GM19023 (cell line): Measurements from ENCODE around the gene GPR148.
A peak's percentile ranks its signal among the peaks of the same experiment; 100 is the strongest.
"Not testable (repeated sequence)": the region's sequence is repeated elsewhere in the genome, so short reads cannot be mapped to it uniquely, and the experiment has no call there.

Experiments used
- ATAC-seq: cut with Tn5 transposase; IDR thresholded peaks from one replicate; pipeline ENCODE4 v1.9.1; 2021; ENCODE audit warnings: mild to moderate bottlenecking, moderate library complexity; ENCODE audit not compliant: unreplicated experiment

The GPR148 gene

DNA sequence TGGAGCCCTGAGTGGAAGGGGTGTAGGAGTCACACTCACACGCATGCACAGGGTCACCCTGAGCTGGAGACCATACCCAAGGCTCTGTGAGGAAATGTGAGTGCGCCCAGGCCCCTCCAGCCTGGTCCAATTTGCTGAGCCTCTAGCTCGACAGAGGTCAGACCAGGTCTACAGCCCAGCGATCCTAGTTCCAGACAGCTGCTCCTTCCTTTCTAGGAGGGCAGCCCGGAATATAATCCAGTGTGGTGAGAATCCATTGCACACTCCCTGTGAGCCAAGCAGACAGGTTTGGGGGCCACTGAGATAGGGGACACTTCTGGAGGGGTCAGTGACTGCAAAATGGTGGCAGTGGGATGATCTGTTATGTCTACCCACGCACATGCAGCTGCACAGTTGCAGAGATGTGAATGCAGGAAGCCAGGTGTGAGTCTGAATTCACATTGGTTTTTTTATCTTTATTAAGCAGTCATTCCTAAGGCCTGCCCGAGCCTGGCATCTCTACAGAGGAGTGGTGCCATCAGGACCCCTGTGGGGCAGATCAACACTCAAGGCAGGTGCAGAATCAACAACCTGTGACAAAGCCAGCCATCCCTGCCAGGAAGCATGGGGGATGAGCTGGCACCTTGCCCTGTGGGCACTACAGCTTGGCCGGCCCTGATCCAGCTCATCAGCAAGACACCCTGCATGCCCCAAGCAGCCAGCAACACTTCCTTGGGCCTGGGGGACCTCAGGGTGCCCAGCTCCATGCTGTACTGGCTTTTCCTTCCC, at the start of gene GPR148:
Gene GPR148 (plus strand): TSS at position 522 of the 768 bp plus-strand sequence. CDS start 82 bp downstream, at position 604.
- no peak for ATAC-seq

DNA sequence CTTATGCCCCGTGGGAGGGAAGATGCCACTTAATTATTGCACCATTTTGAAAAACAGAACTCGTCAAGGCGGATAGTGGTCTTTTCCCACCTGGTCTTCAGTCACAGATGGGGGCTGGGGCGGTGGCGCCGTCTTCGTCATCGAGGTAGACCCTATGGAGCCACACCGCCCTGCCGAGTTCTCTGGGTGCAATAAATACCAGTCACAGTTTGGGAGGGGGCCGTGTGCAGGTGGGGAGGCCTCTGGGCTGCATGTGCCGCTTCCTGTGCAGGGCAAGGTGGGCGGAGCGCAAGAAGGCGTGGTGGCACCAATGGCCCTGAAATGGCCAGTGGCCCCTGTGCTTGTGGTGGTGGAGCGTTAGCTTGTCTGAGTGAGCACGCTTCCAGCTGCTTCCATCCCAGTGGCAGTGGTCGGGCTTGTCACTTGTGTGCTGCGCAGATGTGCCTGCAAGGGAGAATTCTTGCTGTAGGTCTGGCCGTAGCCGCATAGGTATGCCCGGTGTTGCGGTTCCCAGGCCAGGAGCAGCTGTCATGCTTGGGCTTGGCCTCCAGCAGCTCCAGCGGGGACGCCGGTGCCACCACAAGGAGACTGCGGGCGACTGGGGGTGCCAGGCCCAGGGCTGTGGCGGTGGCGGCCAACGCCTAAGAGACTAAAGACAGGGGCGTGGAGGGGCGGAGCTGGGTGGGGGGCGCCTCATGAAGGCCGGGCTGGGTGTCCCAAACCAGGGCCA, 36.7 kb upstream of the GPR148 start:
- ATAC-seq = peak; percentile 45

DNA sequence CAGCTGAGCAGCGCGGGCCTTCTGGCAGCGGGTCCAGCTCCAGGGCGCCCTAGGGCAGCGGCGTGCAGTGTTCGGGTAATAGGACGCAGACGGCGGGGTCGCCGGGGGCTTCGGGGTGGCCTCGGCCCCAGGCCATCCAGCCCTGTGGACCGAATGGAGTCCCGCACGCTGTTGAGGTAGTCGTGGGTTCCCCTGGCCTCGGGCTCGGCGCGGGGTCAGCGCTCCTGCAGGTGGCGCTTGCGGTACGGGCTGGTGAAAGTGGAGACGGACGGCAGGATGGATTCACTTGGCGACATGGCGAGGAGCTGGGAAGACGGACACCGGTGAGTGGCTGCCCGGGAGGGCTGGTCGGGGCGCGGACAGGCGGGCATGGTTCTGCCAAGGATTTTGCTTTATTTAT, 35.4 kb upstream of the GPR148 start:
- ATAC-seq = not testable (repeated sequence)

DNA sequence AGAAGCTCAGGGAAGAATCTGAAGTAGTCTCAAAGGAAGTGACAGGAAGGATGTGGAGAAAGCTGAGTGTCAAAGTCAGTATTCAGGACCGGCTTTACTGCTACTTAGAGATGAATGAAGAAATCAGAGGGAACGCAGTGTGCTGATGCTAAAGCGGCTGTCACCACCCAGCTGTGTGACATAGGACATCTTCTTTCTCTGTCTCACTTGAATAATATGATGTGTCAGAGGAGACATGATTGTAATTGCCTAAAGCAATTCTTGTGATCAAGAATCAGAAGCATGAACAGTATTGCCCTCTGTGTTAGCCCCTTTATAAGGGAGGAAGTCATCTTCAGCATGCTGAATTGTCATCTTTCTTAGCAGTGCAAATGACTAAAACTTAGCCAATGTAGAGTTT, 25.6 kb upstream of the GPR148 start:
- ATAC-seq = not testable (repeated sequence)

- not testable (repeated sequence) for ATAC-seq
Measured at GRCh38 chr2:130714795-130715194, 14.1 kb upstream of the GPR148 start.

DNA sequence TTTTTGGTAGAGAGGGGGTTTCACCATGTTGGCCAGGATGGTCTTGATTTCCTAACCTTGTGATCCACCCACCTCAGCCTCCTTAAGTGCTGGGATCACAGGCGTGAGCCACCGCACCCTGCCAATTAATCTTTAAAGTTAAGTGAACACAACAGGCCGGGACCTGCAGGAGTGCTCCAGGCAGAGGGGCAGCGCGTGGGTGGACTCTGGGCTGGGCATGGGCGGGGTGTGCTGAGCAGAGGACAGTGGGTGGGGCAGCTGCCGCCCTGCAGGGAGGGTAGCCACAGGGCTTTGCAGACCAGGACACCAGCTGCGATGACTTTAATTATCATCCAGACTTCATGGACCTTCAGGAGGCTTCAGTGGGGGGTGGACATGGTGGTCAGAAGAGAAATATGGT, 8.8 kb upstream of the GPR148 start:
- no peak for ATAC-seq

- no peak for ATAC-seq
Measured at GRCh38 chr2:130720528-130720927, 8.3 kb upstream of the GPR148 start.

- no peak for ATAC-seq
Measured at GRCh38 chr2:130724455-130724854, 4.4 kb upstream of the GPR148 start.

DNA sequence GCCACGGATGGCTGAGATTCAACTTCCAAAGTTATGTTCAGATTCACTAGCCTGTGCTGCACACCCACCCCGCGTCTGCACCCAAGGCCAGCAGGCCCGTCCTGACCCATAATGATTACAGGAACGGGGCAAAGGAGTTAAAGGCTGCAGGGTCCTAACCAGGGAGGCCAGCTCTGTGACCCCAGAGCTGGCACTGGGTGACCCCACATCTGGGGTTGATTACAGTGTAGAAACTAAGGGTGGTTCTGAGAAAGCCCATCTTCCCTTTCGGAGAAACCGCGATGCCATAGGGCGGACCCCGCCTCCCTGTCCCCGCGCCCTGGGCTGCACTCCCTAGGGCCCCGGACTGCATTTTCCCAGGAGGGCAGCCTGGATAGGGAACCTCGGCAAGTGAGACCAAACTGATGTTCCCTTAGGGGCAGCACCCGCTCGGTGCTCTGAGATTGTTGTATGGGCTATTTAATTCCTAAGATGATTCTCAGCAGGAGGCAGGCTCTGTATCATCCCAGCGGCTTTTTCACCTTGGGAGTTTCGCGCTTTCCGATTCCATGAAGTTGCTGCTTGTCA, 2.2 kb upstream of the GPR148 start:
- ATAC-seq = no peak

GRCh38 chr2:130727286-130727924, 1.5 kb upstream of the GPR148 start:
- ATAC-seq = peak; percentile 97

DNA sequence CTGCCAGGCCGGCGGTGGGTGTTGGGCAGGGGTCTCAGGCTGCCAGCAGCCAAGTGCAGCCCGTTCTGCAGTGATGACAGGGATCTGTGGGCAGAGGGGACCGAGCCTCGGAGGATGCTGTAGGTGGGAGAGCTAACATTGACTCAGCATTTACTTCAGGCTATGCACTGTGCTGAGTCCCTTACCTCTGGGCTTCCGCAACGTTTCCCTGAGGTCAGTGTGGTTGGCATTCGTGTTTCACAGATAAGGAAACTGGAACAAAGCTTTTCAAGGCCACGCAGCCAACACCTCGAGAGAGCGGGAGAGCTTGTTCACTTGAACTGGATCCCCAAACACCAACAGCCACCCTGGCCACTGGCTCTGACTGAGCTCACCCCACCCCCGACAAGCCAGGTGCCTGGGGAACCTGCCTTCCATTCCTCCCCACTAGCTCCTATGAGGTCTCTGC, 839 bp upstream of the GPR148 start:
- no peak for ATAC-seq

- ATAC-seq = no peak
Measured at GRCh38 chr2:130729322-130730299, 741 bp downstream of the GPR148 start.

DNA sequence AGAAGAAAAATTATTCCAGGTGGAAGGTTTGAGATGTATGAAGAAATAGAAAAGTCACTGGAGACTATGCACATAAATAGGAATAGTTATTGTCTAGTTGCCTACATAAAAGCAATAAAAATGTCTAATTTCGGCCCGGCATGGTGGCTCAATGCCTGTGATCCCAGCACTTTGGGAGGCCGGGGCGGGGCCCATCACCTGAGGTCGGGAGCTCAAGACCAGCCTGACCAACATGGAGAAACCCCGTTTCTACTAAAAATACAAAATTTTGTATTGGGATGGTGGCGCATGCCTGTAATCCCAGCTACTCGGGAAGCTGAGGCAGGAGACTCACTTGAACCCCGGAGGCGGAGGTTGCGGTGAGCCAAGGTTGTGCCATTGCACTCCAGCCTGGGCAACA, 3.4 kb downstream of the GPR148 start:
- ATAC-seq = not testable (repeated sequence)

GRCh38 chr2:130735200-130735599, 6.3 kb downstream of the GPR148 start:
- ATAC-seq = no peak

DNA sequence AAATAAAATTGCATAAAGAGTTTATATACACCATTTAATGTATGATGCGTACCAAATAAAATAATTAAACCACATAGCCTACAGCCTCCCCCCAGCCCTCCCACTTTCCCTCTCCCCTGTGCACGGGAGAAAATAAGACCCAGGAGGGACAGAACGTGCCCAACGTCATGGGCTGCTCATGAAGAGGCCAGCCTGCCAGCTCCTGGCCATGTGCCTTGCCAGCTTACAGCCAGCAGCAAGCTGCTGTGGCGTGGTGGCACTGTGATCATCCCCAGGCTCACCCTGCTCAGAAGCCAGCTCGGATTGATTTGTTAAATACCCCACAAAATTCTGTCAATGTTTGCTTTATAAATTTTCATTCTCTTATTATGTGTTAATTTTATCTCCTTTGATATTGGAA, 7.6 kb downstream of the GPR148 start:
- no peak for ATAC-seq

GRCh38 chr2:130737592-130737991, 8.7 kb downstream of the GPR148 start:
- ATAC-seq = no peak

GRCh38 chr2:130740671-130741070, 11.8 kb downstream of the GPR148 start:
- ATAC-seq = no peak

GRCh38 chr2:130743278-130743677, 14.4 kb downstream of the GPR148 start:
- no peak for ATAC-seq

DNA sequence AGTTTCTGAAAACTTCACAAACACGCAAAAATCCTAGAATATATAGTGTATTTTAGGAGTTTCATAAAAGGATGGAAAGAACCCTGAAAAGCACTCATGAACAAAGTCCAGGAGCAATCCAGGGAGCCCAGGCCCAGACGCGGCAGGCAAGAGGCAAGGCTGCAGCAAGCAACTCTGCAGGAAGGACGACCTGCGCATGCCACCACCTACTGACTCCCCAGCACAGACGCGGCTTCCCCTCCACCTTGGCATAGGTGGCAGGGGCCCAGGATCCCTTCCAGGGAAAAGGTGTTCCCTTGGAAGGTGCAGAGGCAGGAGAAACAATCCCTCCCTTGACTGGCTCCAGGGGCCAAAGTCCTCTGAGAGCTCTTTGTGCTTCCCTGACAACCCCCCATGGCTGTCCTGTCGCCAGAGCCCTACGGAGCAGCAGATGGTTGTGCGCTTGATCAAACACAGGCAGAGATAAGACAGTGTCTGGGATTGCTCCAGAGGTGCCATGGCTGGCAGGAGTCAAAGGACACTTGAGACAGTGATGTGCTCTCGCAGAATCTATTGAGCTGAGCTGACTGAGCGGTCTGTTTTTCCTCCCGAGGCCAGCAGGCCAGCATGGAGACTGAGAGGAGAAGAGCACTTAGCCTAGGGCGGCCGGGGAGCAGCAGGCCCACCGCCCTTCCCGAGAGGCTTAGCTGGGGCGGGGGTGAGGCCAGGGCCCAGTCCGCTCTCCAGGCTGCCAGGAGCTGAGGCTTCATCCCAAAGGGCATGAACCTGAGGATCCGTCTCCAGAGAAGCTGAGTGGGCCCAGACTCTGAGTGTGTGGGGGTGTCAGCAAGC, 15.6 kb downstream of the GPR148 start:
- no peak for ATAC-seq
